GM12875 (cell line): ENCODE measurements around the gene LST1.

Experiments
- H3K4me3 ChIP-seq: one replicate; pipeline ENCODE4 v1.5.1; 2011; ENCODE audit warnings: low read depth, low read length, control low read depth
- CTCF ChIP-seq: IDR thresholded peaks from 2 replicates; pipeline ENCODE4 v1.5.1; 2011; ENCODE audit warnings: low read depth, mild to moderate bottlenecking, control low read depth, inconsistent platforms, low read length, moderate library complexity, borderline replicate concordance; ENCODE audit not compliant: insufficient read depth

LST1 gene

GRCh38 chr6:31579119-31579505 lies 7.0 kb upstream of the LST1 start:
- no peak for TF ChIP-seq CTCF
- no peak overlapping the region for H3K4me3 ChIP-seq

- no peak for TF ChIP-seq CTCF
- peak overlapping the region; percentile 64 for H3K4me3 ChIP-seq
Observed at GRCh38 chr6:31579546-31580437, 6.3 kb upstream of the LST1 start.

GRCh38 chr6:31580438-31580740 lies 5.7 kb upstream of the LST1 start:
- H3K4me3 ChIP-seq, result peak overlapping the region; percentile 64
- TF ChIP-seq CTCF, result no peak

- TF ChIP-seq CTCF, result peak; percentile 98
- peak overlapping the region; percentile 64 for H3K4me3 ChIP-seq
Observed at GRCh38 chr6:31580807-31581433, 5.2 kb upstream of the LST1 start.

GRCh38 chr6:31581434-31582229 lies 4.4 kb upstream of the LST1 start:
- peak overlapping the region; percentile 64 for H3K4me3 ChIP-seq
- no peak for TF ChIP-seq CTCF

GRCh38 chr6:31582230-31582643 lies 3.8 kb upstream of the LST1 start, which contains the start of gene LTB:
Gene LTB, minus strand, starts transcription at chr6:31582424. Its CDS starts 7 bp downstream, at chr6:31582417.
- H3K4me3 ChIP-seq, result peak within 1 kb of the TSS; percentile 64
- TF ChIP-seq CTCF, result no peak
